H1 (cell line): ENCODE data around the gene POLR3A. TPM values are rescaled to one million over a fixed set of nuclear protein-coding genes. Genes with fewer than 3 reads are reported as not detected.

Experiments
- CTCF ChIA-PET: fragments of 300-600 bp; sonication (Branson Sonifier 250); formaldehyde crosslinking; loops from one replicate; lab custom pipeline; 2021; ENCODE audit not compliant: partially characterized antibody; lab: Charles Lee
- POLR2A ChIA-PET: fragments of 300-600 bp; sonication (Branson Sonifier 250); formaldehyde crosslinking; loops from one replicate; lab custom pipeline; 2021; ENCODE audit warnings: inconsistent platforms; ENCODE audit not compliant: partially characterized antibody; lab: Charles Lee
- DNase-seq, 2 experiments: peaks; one replicate each; pipeline versions ENCODE4 v3.0.0 to v3.0.0-alpha.2; 2010 to 2022; ENCODE audit warnings: low spot score in 2 of 2, low read depth in 1 of 2, mixed read lengths in 1 of 2
- FAIRE-seq: peaks from 2 replicates; lab custom pipeline; 2011; peaks lifted over from hg19 to GRCh38; lab: Jason Lieb, UNC
- H2AFZ ChIP-seq: 2 replicates; pipeline ENCODE4 v1.8.1; 2012; ENCODE audit warnings: low read length, inconsistent platforms
- H2AK5ac ChIP-seq: 2 replicates; pipeline ENCODE4 v1.6.1; 2013; ENCODE audit warnings: low read depth, low read length
- H2BK120ac ChIP-seq: replicated peaks from 2 replicates; pipeline ENCODE3; 2013; ENCODE audit warnings: low read depth, low read length, inconsistent platforms
- H2BK12ac ChIP-seq: 2 replicates; pipeline ENCODE4 v1.6.1; 2013; ENCODE audit warnings: low read depth, low read length
- H2BK15ac ChIP-seq: 2 replicates; pipeline ENCODE4 v1.6.1; 2013; ENCODE audit warnings: low read length
- H2BK20ac ChIP-seq: 2 replicates; pipeline ENCODE4 v1.6.1; 2013; ENCODE audit warnings: low read length
- H2BK5ac ChIP-seq: 2 replicates; pipeline ENCODE4 v1.6.1; 2013; ENCODE audit warnings: low read depth, low read length
- H3K14ac ChIP-seq: 2 replicates; pipeline ENCODE4 v1.6.1; 2013; ENCODE audit warnings: inconsistent platforms; ENCODE audit not compliant: insufficient read length
- H3K18ac ChIP-seq: 2 replicates; pipeline ENCODE4 v1.6.1; 2013; ENCODE audit warnings: low read length; ENCODE audit errors: extremely low read depth
- H3K23ac ChIP-seq: 2 replicates; pipeline ENCODE4 v1.6.1; 2013; ENCODE audit warnings: inconsistent platforms; ENCODE audit not compliant: insufficient read length
- H3K23me2 ChIP-seq: 2 replicates; pipeline ENCODE4 v1.6.1; 2013; ENCODE audit warnings: low read depth, low read length
- H3K27ac ChIP-seq: 2 replicates; pipeline ENCODE4 v1.6.1; 2011; ENCODE audit warnings: low read depth, low read length, inconsistent platforms
- H3K27me3 ChIP-seq, 4 experiments: replicated peaks in 1 of 4; 1 replicate in 1 of 4; 2 replicates in 3 of 4; pipeline versions ENCODE4 v1.6.1 to v1.8.1; 2011 to 2013; ENCODE audit warnings: low read length in 3 of 4, mild to moderate bottlenecking in 3 of 4, inconsistent platforms in 2 of 4, mixed read lengths in 2 of 4, moderate library complexity in 1 of 4; ENCODE audit not compliant: control insufficient read depth in 3 of 4, insufficient read depth in 3 of 4; ENCODE audit errors: extremely low read depth in 1 of 4
- H3K36me3 ChIP-seq, 4 experiments: 2 replicates each; pipeline versions ENCODE4 v1.6.1 to v1.8.1; 2011 to 2013; ENCODE audit warnings: mild to moderate bottlenecking in 4 of 4, low read length in 3 of 4, moderate library complexity in 2 of 4, control low read depth in 1 of 4, inconsistent platforms in 1 of 4; ENCODE audit not compliant: insufficient read depth in 4 of 4, control insufficient read depth in 2 of 4
- H3K4ac ChIP-seq: replicated peaks from 2 replicates; pipeline ENCODE3; 2013; ENCODE audit warnings: low read length, low read depth, mixed read lengths, inconsistent platforms; ENCODE audit not compliant: insufficient read length
- H3K4me1 ChIP-seq, 4 experiments: replicated peaks in 1 of 4; 1 replicate in 1 of 4; 2 replicates in 3 of 4; pipeline versions ENCODE4 v1.6.1 to v1.8.1; 2011 to 2013; ENCODE audit warnings: low read length in 3 of 4, inconsistent platforms in 2 of 4, mixed read lengths in 1 of 4; ENCODE audit not compliant: insufficient read depth in 4 of 4, control insufficient read depth in 3 of 4
- H3K4me2 ChIP-seq, 2 experiments: 2 replicates each; pipeline versions ENCODE4 v1.6.1 to v1.8.1; 2011 to 2013; ENCODE audit warnings: low read depth in 2 of 2, low read length in 2 of 2, control low read depth in 1 of 2, inconsistent platforms in 1 of 2, mild to moderate bottlenecking in 1 of 2; ENCODE audit not compliant: insufficient read depth in 1 of 2
- H3K4me3 ChIP-seq, 4 experiments: fragments of 200-600, 300-600 bp in 1 of 4; sonication (generic), shearing (Covaris generic), sonication (Bioruptor Twin) in 1 of 4; 2 replicates each; pipeline versions ENCODE4 v1.5.1 to v1.8.1; 2011 to 2016; ENCODE audit warnings: low read length in 4 of 4, low read depth in 3 of 4, control low read depth in 2 of 4, inconsistent platforms in 2 of 4, mild to moderate bottlenecking in 2 of 4, mixed read lengths in 1 of 4, moderate library complexity in 1 of 4; ENCODE audit not compliant: insufficient read depth in 2 of 4; ENCODE audit errors: extremely low read depth in 1 of 4
- H3K56ac ChIP-seq: replicated peaks from 2 replicates; pipeline ENCODE3; 2013; ENCODE audit warnings: low read depth, mild to moderate bottlenecking, mixed read lengths, low read length, inconsistent platforms; ENCODE audit not compliant: insufficient read length
- H3K79me1 ChIP-seq: 2 replicates; pipeline ENCODE4 v1.6.1; 2013; ENCODE audit warnings: low read depth, low read length, control low read depth
- H3K79me2 ChIP-seq, 2 experiments: 2 replicates each; pipeline versions ENCODE4 v1.6.1 to v1.8.1; 2012 to 2013; ENCODE audit warnings: low read length in 2 of 2, mild to moderate bottlenecking in 2 of 2, inconsistent platforms in 1 of 2; ENCODE audit not compliant: insufficient read depth in 2 of 2, control insufficient read depth in 1 of 2
- H3K9ac ChIP-seq, 4 experiments: replicated peaks in 1 of 4; 1 replicate in 1 of 4; 2 replicates in 3 of 4; pipeline versions ENCODE4 v1.6.1 to v1.8.1; 2011 to 2013; ENCODE audit warnings: low read depth in 3 of 4, low read length in 3 of 4, control low read depth in 2 of 4, mild to moderate bottlenecking in 2 of 4, moderate library complexity in 2 of 4, inconsistent platforms in 1 of 4; ENCODE audit errors: extremely low read depth in 1 of 4
- H3K9me3 ChIP-seq, 2 experiments: 2 replicates each; pipeline versions ENCODE4 v1.6.1 to v1.8.1; 2012 to 2013; ENCODE audit warnings: mild to moderate bottlenecking in 2 of 2, moderate library complexity in 2 of 2, control low read depth in 1 of 2, inconsistent platforms in 1 of 2, low read depth in 1 of 2, low read length in 1 of 2, mixed read lengths in 1 of 2; ENCODE audit not compliant: insufficient read depth in 2 of 2
- H4K20me1 ChIP-seq, 2 experiments: replicated peaks in 1 of 2; 2 replicates each; pipeline versions ENCODE3 to v1.8.1; 2011 to 2013; ENCODE audit warnings: inconsistent platforms in 2 of 2, low read length in 2 of 2, mild to moderate bottlenecking in 1 of 2; ENCODE audit not compliant: insufficient read depth in 2 of 2, control insufficient read depth in 1 of 2
- H4K5ac ChIP-seq: 2 replicates; pipeline ENCODE4 v1.6.1; 2013; ENCODE audit warnings: low read length, low read depth, mixed read lengths, inconsistent platforms; ENCODE audit not compliant: insufficient read length
- H4K8ac ChIP-seq: 2 replicates; pipeline ENCODE4 v1.8.0; 2013; ENCODE audit warnings: mild to moderate bottlenecking, moderate library complexity, low read length, inconsistent platforms; ENCODE audit not compliant: insufficient read depth; ENCODE audit errors: extremely low read depth
- H4K91ac ChIP-seq: replicated peaks from 2 replicates; pipeline ENCODE3; 2013; ENCODE audit warnings: low read length, mixed read lengths, inconsistent platforms; ENCODE audit not compliant: insufficient read length
- ASH2L ChIP-seq: fragments of 200-600, 300-600 bp; sonication (generic); IDR thresholded peaks from one replicate; pipeline ENCODE4 v1.7.1; 2017; ENCODE audit warnings: low read length
- CBX5 ChIP-seq: fragments of 300-800, 300-1000 bp; sonication (generic); IDR thresholded peaks from 2 replicates; pipeline ENCODE4 v1.7.1; 2016; ENCODE audit warnings: antibody characterized with exemption, low read length, low read depth
- CHD2 ChIP-seq: IDR thresholded peaks from 2 replicates; pipeline ENCODE4 v1.6.1; 2012; ENCODE audit warnings: low read length, improper control_type of control experiment
- HDAC2 ChIP-seq, 2 experiments: fragments of 300-600 bp in 1 of 2; sonication (generic) in 1 of 2; IDR thresholded peaks; 2 replicates each; pipeline ENCODE4 v1.6.1; 2011 to 2012; ENCODE audit warnings: low read depth in 2 of 2, low read length in 2 of 2, mild to moderate bottlenecking in 2 of 2, moderate library complexity in 2 of 2, borderline replicate concordance in 1 of 2, inconsistent platforms in 1 of 2
- POU5F1 ChIP-seq: IDR thresholded peaks from 2 replicates; pipeline ENCODE4 v1.6.1; 2011; ENCODE audit warnings: low read depth, mild to moderate bottlenecking, low read length, moderate library complexity
- SIN3A ChIP-seq, 2 experiments: IDR thresholded peaks in 1 of 2; conservative IDR thresholded peaks in 1 of 2; 2 replicates each; pipeline ENCODE4 v1.6.1; 2011 to 2012; ENCODE audit warnings: low read length in 2 of 2, improper control_type of control experiment in 1 of 2, low read depth in 1 of 2, mild to moderate bottlenecking in 1 of 2
- SP2 ChIP-seq: IDR thresholded peaks from 2 replicates; pipeline ENCODE4 v1.6.1; 2012; ENCODE audit warnings: mild to moderate bottlenecking, low read length, inconsistent platforms
- TAF7 ChIP-seq: optimal IDR thresholded peaks from 2 replicates; pipeline ENCODE3; 2011; ENCODE audit warnings: low read depth, mild to moderate bottlenecking, inconsistent platforms, low read length, moderate library complexity, borderline replicate concordance
- YY1 ChIP-seq: IDR thresholded peaks from 2 replicates; pipeline ENCODE4 v1.6.1; 2011; ENCODE audit warnings: low read depth, mild to moderate bottlenecking, low read length
- WGBS, 2 experiments: shearing (Covaris generic) in 1 of 2; methylation state at CpG; one replicate each; pipeline versions ENCODE4 v1.1.6 to v1.1.7; 2013 to 2015; ENCODE audit warnings: low lambda C conversion rate in 2 of 2, mixed read lengths in 2 of 2, inconsistent platforms in 1 of 2, low coverage in 1 of 2, missing lambda C conversion rate in 1 of 2; ENCODE audit not compliant: insufficient replicate concordance in 2 of 2, insufficient coverage in 1 of 2, insufficient read length in 1 of 2; ENCODE audit errors: extremely low coverage in 1 of 2, missing lambda C conversion rate in 1 of 2; 5-methylcytosine and 5-hydroxymethylcytosine counted together
- polyA plus RNA-seq, 7 experiments: library from polyadenylated mRNA; depleted of rRNA in 3 of 7; stranded (reverse) in 5 of 7; unstranded in 2 of 7; fragments of >200 nt in 5 of 7; fragments of 200-250 nt in 2 of 7; gene quantifications; 1 replicate in 5 of 7; 2 replicates in 1 of 7; 4 replicates in 1 of 7; pipeline versions ENCODE4 v1.2.1 to v1.2.3, GENCODE V29; 2011 to 2013; ENCODE audit warnings: missing spikeins in 2 of 7, mixed read lengths in 2 of 7
- total RNA-seq: library from RNA; stranded (reverse); fragmentation: NEBNext Ultra II Directional; extraction: Animal tissue kit (Norgen Biotek cat#: 25700); gene quantifications from 2 replicates; pipeline ENCODE4 v1.2.1, GENCODE V29; 2021
- TF ChIP-seq, protein P1 (sequence below): IDR thresholded peaks from 2 replicates; pipeline ENCODE4 v1.6.1; 2012; ENCODE audit warnings: inconsistent platforms

The POLR3A gene
- total and polyA plus RNA-seq, 2 of the 8 experiments (the other 6 are each of a cell fraction or from before 2014, with no cell fraction given): 11.3 to 38.6 TPM

DNA sequence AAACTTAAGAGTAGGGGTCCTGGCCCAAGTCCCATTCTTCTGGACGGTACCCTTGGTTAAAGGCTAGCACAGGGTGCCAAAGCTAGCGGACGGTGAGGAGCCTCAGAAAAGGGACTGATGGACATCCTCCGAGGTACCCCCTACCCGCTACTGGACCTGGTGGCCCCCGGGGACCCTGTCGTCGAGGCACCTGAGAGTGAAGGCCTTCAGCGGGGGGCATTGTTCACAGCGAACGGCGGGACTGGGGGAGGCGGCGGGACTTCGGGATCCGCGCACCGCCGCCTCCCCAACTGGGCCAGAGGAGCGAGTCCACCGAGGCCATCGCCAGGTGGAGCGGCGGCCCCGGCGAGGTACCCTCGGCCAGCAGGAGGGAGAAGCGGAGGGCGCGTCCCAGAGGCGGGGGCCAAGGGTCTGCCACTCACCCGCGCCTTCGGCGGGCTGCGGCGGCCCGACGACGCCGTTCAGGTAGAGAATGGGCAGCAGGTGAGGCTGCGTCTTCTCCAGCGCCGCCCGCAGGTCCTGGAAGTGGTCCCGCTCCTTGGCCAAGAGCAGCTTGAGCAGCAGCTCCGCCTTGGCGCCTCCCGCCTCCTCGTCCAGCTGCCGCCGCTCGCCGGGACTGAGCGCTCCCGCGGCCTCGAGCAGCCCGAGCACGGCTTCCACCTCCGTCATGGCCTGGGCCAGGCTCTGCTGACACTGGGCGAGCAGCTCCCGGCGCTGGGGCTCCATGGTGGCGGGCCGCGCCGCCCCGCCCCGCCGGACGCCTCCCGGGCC, 103.3 kb downstream of the POLR3A start:
- peak overlapping the region; percentile 79; the same call in 1 of the 2 replicates for H3K27ac ChIP-seq
- H2BK5ac ChIP-seq: peak overlapping the region; percentile 88; the same call in 1 of the 2 replicates
- ChIA-PET POLR2A (interaction anchor here (0.5 to 4.4 kb wide), 18 partner anchors 10 to 114 kb away, joined by 3 to 26 read pairs (median 4); no protein-coding TSS in a partner anchor), CTCF (interaction anchor here (0.6 to 4.8 kb wide), 14 partner anchors 9 to 79 kb away, joined by 3 to 22 read pairs (median 5); no protein-coding TSS in a partner anchor)
- H3K79me2 ChIP-seq: peaks cover 14 to 48% of the 10 kb centered on the region in 2 experiments; a peak in 3 of 4 replicates
- H2BK15ac ChIP-seq: peak overlapping the region; percentile 61; the same call in 1 of the 2 replicates
- peaks cover 12% of the 10 kb centered on the region for H3K79me1 ChIP-seq
- peak overlapping the region; percentile 83 for H4K8ac ChIP-seq
- H4K91ac ChIP-seq: peak overlapping the region; percentile 31
- H3K14ac ChIP-seq: no peak overlapping the region
- H4K20me1 ChIP-seq: peaks cover 2 to 15% of the 10 kb centered on the region in 2 experiments
- H3K4me3 ChIP-seq: peak overlapping the region; percentile 59 to 83 (median 80)
- H3K18ac ChIP-seq: peak overlapping the region; percentile 99
- H3K56ac ChIP-seq: no peak overlapping the region
- no peak overlapping the region for H2AK5ac ChIP-seq
- H3K4me2 ChIP-seq: peak overlapping the region; percentile 60 to 93
- peak overlapping the region; percentile 24 to 94 (median 86); a peak in 6 of 7 replicates for H3K9ac ChIP-seq
- no peaks in the 10 kb centered on the region for H3K9me3 ChIP-seq
- peaks cover 8% of the 10 kb centered on the region for H3K23me2 ChIP-seq
- FAIRE-seq (no peak), DNase-seq (peak in 1 of 2 experiments; percentile 84)
- H3K4ac ChIP-seq: peak overlapping the region; percentile 87
- H2AFZ ChIP-seq: no peak overlapping the region; the same call in 1 of the 2 replicates
- peaks cover 0 to 4% (median 2%) of the 10 kb centered on the region in 4 experiments; a peak in 1 of 7 replicates for H3K27me3 ChIP-seq
- no peak overlapping the region for H3K23ac ChIP-seq
- WGBS, 2 experiments: 7% methylated on average over 47 of the region's 73 CpGs; no CpG with 5 or more reads in 1 of the 2 experiments
- H3K36me3 ChIP-seq: no peaks in the 10 kb centered on the region; a peak in 1 of 8 replicates
- peaks cover 5 to 19% (median 10%) of the 10 kb centered on the region in 4 experiments for H3K4me1 ChIP-seq
- H2BK20ac ChIP-seq: no peak overlapping the region
- peak overlapping the region; percentile 96 for H4K5ac ChIP-seq
- no peak overlapping the region for H2BK120ac ChIP-seq
- H2BK12ac ChIP-seq: peak overlapping the region; percentile 75; the same call in 1 of the 2 replicates
- TF ChIP-seq CHD2 (no peak), TAF7 (peak; percentile 24), SP2 (no peak), CBX5 (no peak), HDAC2 (IDR thresholded peaks at IDR 0.05; ENCODE audit: borderline replicate concordance in 1 of 2, low read depth in 2 of 2, low read length in 2 of 2) (0 out of 4 replicates have a peak, but pooled peaks of 1 of the 2 experiments have one; percentile 36), ASH2L (peak; percentile 54), POU5F1 (no peak), SIN3A (conservative IDR thresholded peaks at IDR 0.05 in 1 of 2, IDR thresholded peaks at IDR 0.05 in 1 of 2; ENCODE audit: low read depth in 1 of 2, low read length in 2 of 2) (no peak; a peak in 1 of 4 replicates), YY1 (no peak)
- TF ChIP-seq, protein P1, sequence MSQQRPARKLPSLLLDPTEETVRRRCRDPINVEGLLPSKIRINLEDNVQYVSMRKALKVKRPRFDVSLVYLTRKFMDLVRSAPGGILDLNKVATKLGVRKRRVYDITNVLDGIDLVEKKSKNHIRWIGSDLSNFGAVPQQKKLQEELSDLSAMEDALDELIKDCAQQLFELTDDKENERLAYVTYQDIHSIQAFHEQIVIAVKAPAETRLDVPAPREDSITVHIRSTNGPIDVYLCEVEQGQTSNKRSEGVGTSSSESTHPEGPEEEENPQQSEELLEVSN: peak; percentile 64
